HCT116 (cell line): ENCODE measurements around the gene TEX9.

Experiments used
- CEBPB ChIP-seq: IDR thresholded peaks from 2 replicates; pipeline ENCODE4 v1.6.1; 2012; ENCODE audit warnings: low read depth
- CTCF ChIP-seq, 3 experiments: fragments of 200-600 bp in 1 of 3; sonication (generic) in 1 of 3; IDR thresholded peaks in 2 of 3; conservative IDR thresholded peaks in 1 of 3; 2 replicates each; pipeline ENCODE4 v1.5.1; 2012 to 2017; ENCODE audit warnings: low read depth in 2 of 3, low read length in 2 of 3, antibody characterized with exemption in 1 of 3, borderline replicate concordance in 1 of 3, control low read depth in 1 of 3, mild to moderate bottlenecking in 1 of 3, mixed read lengths in 1 of 3, mixed run types in 1 of 3, moderate library complexity in 1 of 3; ENCODE audit not compliant: insufficient read depth in 1 of 3
- ELF1 ChIP-seq: IDR thresholded peaks from 2 replicates; pipeline ENCODE4 v1.6.1; 2012; ENCODE audit warnings: low read depth, borderline replicate concordance
- EZH2 ChIP-seq: fragments of 200-600 bp; sonication (generic); IDR thresholded peaks from 2 replicates; pipeline ENCODE4 v1.6.1; 2017; ENCODE audit warnings: antibody characterized with exemption, mixed run types
- EZH2phosphoT487 ChIP-seq: fragments of 200-600 bp; IDR thresholded peaks from 2 replicates; pipeline ENCODE4 v1.6.1; 2018; ENCODE audit warnings: antibody characterized with exemption, borderline replicate concordance
- JUND ChIP-seq: IDR thresholded peaks from 2 replicates; pipeline ENCODE4 v1.6.1; 2012
- POLR2A ChIP-seq: IDR thresholded peaks from 2 replicates; pipeline ENCODE4 v1.7.0; 2011; ENCODE audit warnings: borderline replicate concordance; ENCODE audit not compliant: insufficient read depth, insufficient read length; ENCODE audit errors: extremely low read depth
- POLR2AphosphoS5 ChIP-seq: IDR thresholded peaks from 2 replicates; pipeline ENCODE4 v1.6.1; 2011; ENCODE audit warnings: mild to moderate bottlenecking, low read depth, low read length, moderate library complexity
- TCF7L2 ChIP-seq: IDR thresholded peaks from 2 replicates; pipeline ENCODE4 v1.7.0; 2011; ENCODE audit warnings: borderline replicate concordance, inconsistent platforms; ENCODE audit not compliant: insufficient read depth, insufficient read length; ENCODE audit errors: extremely low read depth
- ZFX ChIP-seq: fragments of 450-650 bp; IDR thresholded peaks from 2 replicates; pipeline ENCODE4 v1.6.1; 2017
- ZNF274 ChIP-seq: fragments of 200-500 bp; sonication (Bioruptor generic); IDR thresholded peaks from 2 replicates; pipeline ENCODE4 v1.6.1; 2014; ENCODE audit warnings: mild to moderate bottlenecking, low read depth, low read length, inconsistent platforms
- TF ChIP-seq, protein P1 (sequence below): IDR thresholded peaks from 2 replicates; pipeline ENCODE4 v1.6.1; 2011; ENCODE audit warnings: mild to moderate bottlenecking, low read length, moderate library complexity; ENCODE audit not compliant: insufficient replicate concordance; ENCODE audit errors: extremely low read depth

DNA sequence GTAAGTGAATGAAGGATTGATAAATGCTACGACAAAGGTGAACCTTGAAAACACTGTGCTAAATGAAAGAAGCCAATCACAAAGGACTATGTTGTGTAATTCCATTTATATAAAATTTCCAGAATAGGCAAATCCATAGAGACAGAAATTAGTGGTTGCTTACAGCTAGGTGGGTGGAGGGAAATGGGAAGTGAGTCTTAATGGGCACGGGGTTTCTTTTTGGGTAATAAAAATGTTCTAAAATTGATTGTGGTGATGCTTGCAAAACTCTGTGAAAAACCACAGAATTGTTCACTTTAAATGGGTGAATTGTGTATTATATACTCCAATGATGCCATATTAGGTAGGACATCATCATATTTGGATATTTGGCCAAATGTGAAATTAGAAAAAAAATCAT, 20.9 kb upstream of the TEX9 start:
- TF ChIP-seq, protein P1, sequence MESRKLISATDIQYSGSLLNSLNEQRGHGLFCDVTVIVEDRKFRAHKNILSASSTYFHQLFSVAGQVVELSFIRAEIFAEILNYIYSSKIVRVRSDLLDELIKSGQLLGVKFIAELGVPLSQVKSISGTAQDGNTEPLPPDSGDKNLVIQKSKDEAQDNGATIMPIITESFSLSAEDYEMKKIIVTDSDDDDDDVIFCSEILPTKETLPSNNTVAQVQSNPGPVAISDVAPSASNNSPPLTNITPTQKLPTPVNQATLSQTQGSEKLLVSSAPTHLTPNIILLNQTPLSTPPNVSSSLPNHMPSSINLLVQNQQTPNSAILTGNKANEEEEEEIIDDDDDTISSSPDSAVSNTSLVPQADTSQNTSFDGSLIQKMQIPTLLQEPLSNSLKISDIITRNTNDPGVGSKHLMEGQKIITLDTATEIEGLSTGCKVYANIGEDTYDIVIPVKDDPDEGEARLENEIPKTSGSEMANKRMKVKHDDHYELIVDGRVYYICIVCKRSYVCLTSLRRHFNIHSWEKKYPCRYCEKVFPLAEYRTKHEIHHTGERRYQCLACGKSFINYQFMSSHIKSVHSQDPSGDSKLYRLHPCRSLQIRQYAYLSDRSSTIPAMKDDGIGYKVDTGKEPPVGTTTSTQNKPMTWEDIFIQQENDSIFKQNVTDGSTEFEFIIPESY, result no peak
- no peak for TF ChIP-seq CTCF (IDR thresholded peaks at IDR 0.05 in 2 of 3, conservative IDR thresholded peaks at IDR 0.05 in 1 of 3; ENCODE audit: borderline replicate concordance in 1 of 3, insufficient read depth in 1 of 3, low read depth in 2 of 3, low read length in 2 of 3)
- TF ChIP-seq EZH2, result no peak
- no peak for TF ChIP-seq POLR2A
- TF ChIP-seq POLR2AphosphoS5, result no peak
- no peak for TF ChIP-seq CEBPB
- no peak for TF ChIP-seq ELF1
- no peak for TF ChIP-seq TCF7L2
- TF ChIP-seq JUND, result no peak
- no peak for TF ChIP-seq EZH2phosphoT487
- no peak for TF ChIP-seq ZNF274
- TF ChIP-seq ZFX, result no peak
